ENCODE measurements around the gene RBBP8.
A peak's percentile ranks its signal among the peaks of the same experiment; 100 is the strongest.

The RBBP8 gene

GRCh38 chr18:23066060-23066459 lies 132.9 kb downstream of the RBBP8 start:
- DNase-seq = no peak

DNA sequence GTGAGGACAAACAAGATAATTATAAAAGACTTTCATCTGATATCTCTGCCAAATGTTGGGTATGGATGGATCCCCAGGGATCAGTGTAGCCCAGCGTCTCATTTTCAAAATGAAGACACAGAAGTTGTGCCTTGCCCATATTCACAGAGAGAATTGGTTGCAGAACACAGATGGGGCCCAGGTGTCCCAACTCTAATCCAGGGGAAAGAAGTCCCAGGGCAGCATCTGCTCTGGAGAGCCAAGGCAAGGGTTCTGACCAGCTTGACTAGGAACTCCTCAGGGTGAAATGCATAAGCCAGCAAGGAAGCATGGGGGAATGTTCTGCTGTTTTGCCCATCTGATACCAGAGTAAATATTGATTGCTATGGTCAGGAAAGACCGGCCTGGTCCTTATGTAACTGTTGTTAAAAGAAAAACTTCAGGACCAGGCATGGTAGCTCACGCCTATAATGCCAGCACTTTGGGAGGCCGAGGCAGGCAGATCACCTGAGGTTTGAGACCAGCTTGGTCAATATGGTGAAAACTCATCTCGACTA lies 133.4 kb downstream of the RBBP8 start:
- no peak for DNase-seq

DNA sequence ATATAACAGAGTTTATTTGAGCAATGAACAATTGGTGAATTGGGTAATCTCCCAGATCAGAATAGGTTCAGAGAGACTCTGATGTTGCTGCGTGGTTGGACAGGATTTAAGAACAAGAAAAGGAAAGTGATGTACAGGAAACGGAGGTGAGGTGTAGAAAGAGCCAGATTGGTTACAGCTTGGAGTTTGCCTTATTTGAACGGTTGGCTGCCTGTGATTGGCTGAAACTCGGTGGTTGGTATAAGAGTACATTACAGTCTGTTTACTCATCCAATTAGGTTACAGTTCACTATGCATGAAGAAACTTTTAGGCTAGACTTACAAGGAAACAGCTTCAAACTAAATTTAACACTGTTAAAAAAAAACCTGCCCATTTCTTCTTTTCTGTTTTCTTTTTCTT lies 134.1 kb downstream of the RBBP8 start:
- no peak for DNase-seq

- no peak for DNase-seq
Observed at GRCh38 chr18:23068011-23068410, 134.9 kb downstream of the RBBP8 start.

- no peak for DNase-seq
Observed at GRCh38 chr18:23068570-23069310, 135.6 kb downstream of the RBBP8 start.

GRCh38 chr18:23069481-23069880 lies 136.4 kb downstream of the RBBP8 start:
- peak; percentile 55 for DNase-seq

GRCh38 chr18:23069898-23070297 lies 136.8 kb downstream of the RBBP8 start:
- DNase-seq = no peak

DNA sequence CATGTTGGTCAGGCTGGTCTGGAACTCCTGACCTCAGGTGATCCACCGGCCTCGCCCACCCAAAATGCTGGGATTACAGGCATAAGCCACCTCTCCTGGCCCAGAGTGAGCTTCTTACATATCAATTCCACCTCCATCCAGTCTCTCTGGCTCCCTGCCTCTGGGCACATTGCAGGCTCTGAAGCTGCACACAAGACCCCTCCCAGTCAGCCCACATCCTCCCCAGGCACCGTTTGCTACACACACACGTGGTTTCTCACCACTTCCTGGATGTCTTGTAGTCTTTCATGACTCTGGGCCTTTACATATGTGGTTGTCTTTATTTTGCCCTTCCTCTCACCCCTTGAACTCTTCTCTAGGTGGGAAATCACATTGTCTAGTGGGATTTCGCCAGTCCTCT lies 138.2 kb downstream of the RBBP8 start:
- DNase-seq = peak; percentile 85

DNA sequence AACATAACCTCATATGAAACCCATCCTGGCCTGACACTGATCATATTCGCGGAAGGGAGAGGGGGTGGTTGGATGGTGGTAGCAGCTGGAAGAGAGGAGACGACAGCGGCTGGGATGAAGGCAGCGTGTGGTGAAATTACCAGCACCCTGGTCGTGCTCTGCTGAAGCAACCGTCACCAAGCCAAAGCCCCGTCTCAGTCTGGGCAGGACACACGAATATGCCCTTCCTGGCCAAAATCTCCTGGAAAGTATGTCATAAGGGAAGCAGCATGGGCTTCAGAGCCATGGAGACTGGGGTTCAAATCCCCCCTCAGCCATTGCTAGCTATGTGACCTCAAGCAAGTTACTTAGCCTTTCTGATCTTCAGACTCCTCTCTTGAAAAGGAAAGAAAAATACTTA lies 139.0 kb downstream of the RBBP8 start:
- DNase-seq = no peak

DNA sequence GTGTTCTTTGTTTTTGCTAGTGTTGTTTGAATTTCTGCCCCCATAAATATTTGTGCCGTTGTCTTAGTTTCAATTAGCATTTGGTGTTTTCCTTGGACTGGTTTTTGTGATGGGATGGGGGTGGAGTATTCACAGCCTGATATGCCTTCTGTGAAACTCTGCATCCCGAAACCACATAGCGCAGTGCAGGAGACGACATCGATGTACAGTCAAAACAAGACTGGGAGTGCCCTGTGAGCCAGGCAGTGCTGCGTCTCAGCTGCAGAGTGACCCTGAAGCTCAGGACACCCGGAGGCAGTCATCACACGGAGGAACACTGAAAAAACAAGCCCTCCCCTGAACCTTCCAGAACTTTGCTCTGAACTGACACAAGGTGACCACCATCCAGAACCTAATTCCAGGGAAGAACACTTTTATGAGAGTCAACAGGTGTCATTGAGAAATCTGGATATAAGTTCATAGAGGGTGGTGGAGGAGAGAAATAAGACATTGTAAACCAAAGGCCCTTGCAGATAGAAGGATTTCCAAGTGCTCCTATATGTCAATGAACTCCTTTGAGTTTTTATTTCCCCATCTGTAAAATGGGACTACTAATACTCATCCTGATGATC lies 141.0 kb downstream of the RBBP8 start:
- no peak for DNase-seq

Measured in CD4-positive, alpha-beta T cell treated with Interleukin-15 for 1 hour (primary cell).